ENCODE measurements around the gene LPP. TPM values are rescaled to one million over a fixed set of nuclear protein-coding genes. Genes with fewer than 3 reads are reported as not detected.
A peak's percentile ranks its signal among the peaks of the same experiment; 100 is the strongest.

Gene LPP
- total RNA-seq, 2 donors from 2014 or later, result 170 to 246 TPM

GRCh38 chr3:188294113-188294512, 140.2 kb downstream of the LPP start:
- no peak overlapping the region for H3K4me3 ChIP-seq
- peak overlapping the region; percentile 65 for H3K27ac ChIP-seq
- peaks cover 38% of the 10 kb centered on the region for H3K4me1 ChIP-seq
- intact Hi-C loops (cut with DNase I), result no loop called here
- no peaks in the 10 kb centered on the region for H3K9me3 ChIP-seq
- TF ChIP-seq CTCF (IDR thresholded peaks at IDR 0.05), result no peak
- no peaks in the 10 kb centered on the region for H3K27me3 ChIP-seq
- no peak overlapping the region for H3K9ac ChIP-seq (ENCODE audit: low read depth in 2 of 2, low read length in 2 of 2)
- DNase-seq, result no peak
- no peaks in the 10 kb centered on the region for H3K36me3 ChIP-seq

GRCh38 chr3:188294823-188295487, 141.0 kb downstream of the LPP start:
- Histone ChIP-seq H3K27me3 (no peaks in the 10 kb centered on the region), H3K9ac (ENCODE audit: low read depth in 2 of 2, low read length in 2 of 2) (peak overlapping the region in 1 of 2 donors; percentile 19), H3K36me3 (no peaks in the 10 kb centered on the region), H3K27ac (peak overlapping the region; percentile 65), H3K4me1 (peaks cover 38% of the 10 kb centered on the region), H3K4me3 (no peak overlapping the region), H3K9me3 (no peaks in the 10 kb centered on the region)
- intact Hi-C loops (cut with DNase I), result no loop called here
- peak; percentile 41 for DNase-seq
- no peak for TF ChIP-seq CTCF (IDR thresholded peaks at IDR 0.05)

GRCh38 chr3:188295876-188296275, 141.9 kb downstream of the LPP start:
- H3K36me3 ChIP-seq, result no peaks in the 10 kb centered on the region
- H3K4me3 ChIP-seq, result no peak overlapping the region
- no peaks in the 10 kb centered on the region for H3K9me3 ChIP-seq
- intact Hi-C loops (cut with DNase I), result no loop called here
- H3K9ac ChIP-seq (ENCODE audit: low read depth in 2 of 2, low read length in 2 of 2), result no peak overlapping the region
- H3K4me1 ChIP-seq, result peaks cover 38% of the 10 kb centered on the region
- no peaks in the 10 kb centered on the region for H3K27me3 ChIP-seq
- H3K27ac ChIP-seq, result peak overlapping the region; percentile 65
- no peak for TF ChIP-seq CTCF (IDR thresholded peaks at IDR 0.05)
- DNase-seq, result no peak

- H3K4me1 ChIP-seq, result peaks cover 38% of the 10 kb centered on the region
- no peak for TF ChIP-seq CTCF (IDR thresholded peaks at IDR 0.05)
- no peaks in the 10 kb centered on the region for H3K36me3 ChIP-seq
- H3K4me3 ChIP-seq, result no peak overlapping the region
- no peak overlapping the region for H3K9ac ChIP-seq (ENCODE audit: low read depth in 2 of 2, low read length in 2 of 2)
- peak; percentile 53 for DNase-seq
- intact Hi-C loops (cut with DNase I), result no loop called here
- H3K27me3 ChIP-seq, result no peaks in the 10 kb centered on the region
- H3K27ac ChIP-seq, result peak overlapping the region; percentile 65
- no peaks in the 10 kb centered on the region for H3K9me3 ChIP-seq
Measured at GRCh38 chr3:188296761-188297612, 143.0 kb downstream of the LPP start.

- Histone ChIP-seq H3K9me3 (no peaks in the 10 kb centered on the region), H3K27me3 (no peaks in the 10 kb centered on the region), H3K27ac (peak overlapping the region; percentile 65), H3K4me3 (no peak overlapping the region), H3K36me3 (no peaks in the 10 kb centered on the region), H3K9ac (ENCODE audit: low read depth in 2 of 2, low read length in 2 of 2) (no peak overlapping the region), H3K4me1 (peaks cover 38% of the 10 kb centered on the region)
- intact Hi-C loops (cut with DNase I), result no loop called here
- peak; percentile 32 for DNase-seq
- no peak for TF ChIP-seq CTCF (IDR thresholded peaks at IDR 0.05)
Measured at GRCh38 chr3:188298585-188298984, 144.6 kb downstream of the LPP start.

All from colonic mucosa (tissue), 4 donors.